Measurements from ENCODE around the gene HMGB4.

The HMGB4 gene

GRCh38 chr1:33849211-33849610 is 14.7 kb upstream of the HMGB4 start:
- no peak for DNase-seq

- DNase-seq = no peak
These were observed 13.4 kb upstream of the HMGB4 start for GRCh38 chr1:33850481-33850880.

GRCh38 chr1:33852711-33853110 is 11.2 kb upstream of the HMGB4 start:
- DNase-seq = no peak

GRCh38 chr1:33853431-33853830 is 10.4 kb upstream of the HMGB4 start:
- no peak for DNase-seq

- DNase-seq = no peak
These were observed 9.8 kb upstream of the HMGB4 start for GRCh38 chr1:33854091-33854490.

GRCh38 chr1:33860671-33861070 is 3.2 kb upstream of the HMGB4 start:
- no peak for DNase-seq

- no peak for DNase-seq
These were observed 846 bp downstream of the HMGB4 start for GRCh38 chr1:33864460-33865389.

GRCh38 chr1:33866281-33866680 is 2.4 kb downstream of the HMGB4 start:
- no peak for DNase-seq

- no peak for DNase-seq
These were observed 3.8 kb downstream of the HMGB4 start for GRCh38 chr1:33867684-33868083.

- no peak for DNase-seq
These were observed 8.4 kb downstream of the HMGB4 start for GRCh38 chr1:33872275-33872674.

GRCh38 chr1:33872683-33873082 is 8.8 kb downstream of the HMGB4 start:
- DNase-seq = no peak

GRCh38 chr1:33874636-33875035 is 10.8 kb downstream of the HMGB4 start:
- no peak for DNase-seq

- DNase-seq = no peak
These were observed 12.0 kb downstream of the HMGB4 start for GRCh38 chr1:33875862-33876261.

GRCh38 chr1:33876970-33877650 is 13.2 kb downstream of the HMGB4 start:
- DNase-seq = no peak

- no peak for DNase-seq
These were observed 14.5 kb downstream of the HMGB4 start for GRCh38 chr1:33878392-33878791.

GRCh38 chr1:33880305-33880704 is 16.4 kb downstream of the HMGB4 start:
- DNase-seq = no peak

GRCh38 chr1:33886496-33886895 is 22.6 kb downstream of the HMGB4 start:
- DNase-seq = no peak

- DNase-seq = no peak
These were observed 29.4 kb downstream of the HMGB4 start for GRCh38 chr1:33893147-33893830.

GRCh38 chr1:33895396-33895795 is 31.5 kb downstream of the HMGB4 start:
- DNase-seq = no peak

GRCh38 chr1:33895976-33896375 is 32.1 kb downstream of the HMGB4 start:
- DNase-seq = no peak

GRCh38 chr1:33897092-33897725 is 33.3 kb downstream of the HMGB4 start:
- no peak for DNase-seq

- DNase-seq = no peak
These were observed 34.5 kb downstream of the HMGB4 start for GRCh38 chr1:33898406-33898805.

- no peak for DNase-seq
These were observed 35.0 kb downstream of the HMGB4 start for GRCh38 chr1:33898881-33899280.

Measured in NCI-H2081 (cell line).